GM18499 (cell line): ENCODE measurements around the gene MAP3K21.
A peak's percentile ranks its signal among the peaks of the same experiment; 100 is the strongest.

Source experiments
- ATAC-seq: cut with Tn5 transposase; IDR thresholded peaks from one replicate; pipeline ENCODE4 v1.9.1; 2021; ENCODE audit warnings: moderate number of reproducible peaks; ENCODE audit not compliant: insufficient read depth, unreplicated experiment

Gene MAP3K21

GRCh38 chr1:233356705-233356987, 29.1 kb downstream of the MAP3K21 start:
- peak; percentile 31 for ATAC-seq

DNA sequence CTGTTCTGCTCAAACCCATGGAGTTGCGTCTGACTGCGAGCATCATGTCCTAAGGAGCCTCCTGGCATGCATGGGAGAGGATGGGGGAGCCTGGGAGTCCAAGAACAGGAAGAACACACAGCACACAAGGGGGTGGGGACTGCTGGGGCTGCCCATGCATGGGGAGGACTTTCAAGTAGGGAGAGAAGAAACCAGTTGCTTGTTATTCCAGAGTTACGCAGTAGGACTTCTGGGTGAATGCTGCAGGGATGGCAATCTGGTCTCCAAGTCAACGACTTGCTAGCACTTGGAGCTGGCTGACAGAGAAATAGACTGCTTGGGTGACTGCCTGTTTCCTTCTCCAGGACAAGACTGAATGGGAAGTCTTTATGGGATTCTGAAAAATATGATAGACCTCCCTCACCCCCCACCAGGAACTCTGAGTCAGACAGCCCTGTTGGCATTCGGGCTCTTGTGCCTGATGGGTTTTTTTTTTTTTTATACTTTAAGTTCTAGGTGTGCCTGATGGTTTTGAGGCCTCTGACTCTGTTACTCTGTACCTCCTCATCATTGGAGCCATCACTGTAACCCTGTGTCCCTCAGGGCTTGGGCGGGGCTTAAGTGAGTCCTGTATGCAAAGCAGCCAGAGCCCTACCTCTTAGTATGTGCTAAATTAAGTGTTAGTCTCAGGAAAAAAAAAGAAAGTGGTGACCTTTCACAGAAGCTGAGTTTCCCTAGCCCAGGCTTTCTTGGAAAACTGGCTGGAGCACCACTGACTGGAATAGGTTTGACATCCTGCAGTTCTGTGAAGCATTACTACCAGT, 30.3 kb downstream of the MAP3K21 start:
- no peak for ATAC-seq

GRCh38 chr1:233359431-233359830, 31.9 kb downstream of the MAP3K21 start:
- ATAC-seq = no peak

DNA sequence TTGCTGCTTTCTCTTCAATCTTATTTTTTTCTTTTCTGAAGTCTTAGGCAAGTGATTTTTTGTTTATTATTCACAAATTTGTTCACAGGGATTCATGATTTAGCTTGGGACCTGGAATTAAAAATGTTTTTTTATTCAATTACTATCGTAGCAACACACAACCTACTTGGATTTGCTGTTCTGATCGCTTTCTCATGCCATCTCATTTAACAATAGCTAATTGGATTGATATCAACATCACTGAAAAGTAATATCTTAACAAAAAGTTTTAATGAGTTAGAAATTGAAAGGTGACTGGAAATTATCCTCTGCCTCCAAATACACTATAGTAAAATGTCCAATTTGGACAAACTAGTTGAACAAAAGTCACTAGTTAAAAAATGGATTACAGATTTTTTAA, 32.4 kb downstream of the MAP3K21 start:
- ATAC-seq = no peak

DNA sequence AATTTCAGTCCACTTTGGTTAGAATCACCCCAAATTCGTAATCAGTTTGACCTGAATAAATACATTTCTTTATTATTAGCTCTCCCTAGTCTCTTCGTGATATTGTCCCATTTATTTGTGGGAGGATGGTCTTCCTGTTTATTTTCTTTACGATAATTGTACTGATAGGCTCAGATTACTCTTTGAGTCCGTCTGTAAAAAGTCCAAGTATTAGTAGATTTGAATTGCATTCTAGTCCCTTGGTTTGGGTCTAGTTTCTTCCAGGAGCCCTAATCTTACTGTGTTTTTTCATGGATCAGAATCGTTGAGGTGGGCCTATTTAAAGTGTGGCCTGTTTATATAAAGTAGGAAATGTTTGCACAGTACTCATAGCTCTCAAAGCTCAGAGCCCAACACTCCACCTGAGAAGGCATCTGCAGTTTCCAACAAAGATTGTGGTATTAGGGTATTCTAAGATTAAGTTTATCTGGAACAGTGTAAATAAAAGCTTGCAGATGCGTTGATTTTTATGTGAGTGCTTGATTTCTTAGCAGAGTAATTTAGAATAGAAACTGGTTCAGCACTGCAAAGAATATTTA, 33.1 kb downstream of the MAP3K21 start:
- no peak for ATAC-seq

GRCh38 chr1:233361876-233362275, 34.4 kb downstream of the MAP3K21 start:
- no peak for ATAC-seq

- no peak for ATAC-seq
Observed at GRCh38 chr1:233362743-233363142, 35.2 kb downstream of the MAP3K21 start.

- no peak for ATAC-seq
Observed at GRCh38 chr1:233364026-233364425, 36.5 kb downstream of the MAP3K21 start.

- ATAC-seq = no peak
Observed at GRCh38 chr1:233364695-233365539, 37.4 kb downstream of the MAP3K21 start.

- no peak for ATAC-seq
Observed at GRCh38 chr1:233366575-233366974, 39.1 kb downstream of the MAP3K21 start.

DNA sequence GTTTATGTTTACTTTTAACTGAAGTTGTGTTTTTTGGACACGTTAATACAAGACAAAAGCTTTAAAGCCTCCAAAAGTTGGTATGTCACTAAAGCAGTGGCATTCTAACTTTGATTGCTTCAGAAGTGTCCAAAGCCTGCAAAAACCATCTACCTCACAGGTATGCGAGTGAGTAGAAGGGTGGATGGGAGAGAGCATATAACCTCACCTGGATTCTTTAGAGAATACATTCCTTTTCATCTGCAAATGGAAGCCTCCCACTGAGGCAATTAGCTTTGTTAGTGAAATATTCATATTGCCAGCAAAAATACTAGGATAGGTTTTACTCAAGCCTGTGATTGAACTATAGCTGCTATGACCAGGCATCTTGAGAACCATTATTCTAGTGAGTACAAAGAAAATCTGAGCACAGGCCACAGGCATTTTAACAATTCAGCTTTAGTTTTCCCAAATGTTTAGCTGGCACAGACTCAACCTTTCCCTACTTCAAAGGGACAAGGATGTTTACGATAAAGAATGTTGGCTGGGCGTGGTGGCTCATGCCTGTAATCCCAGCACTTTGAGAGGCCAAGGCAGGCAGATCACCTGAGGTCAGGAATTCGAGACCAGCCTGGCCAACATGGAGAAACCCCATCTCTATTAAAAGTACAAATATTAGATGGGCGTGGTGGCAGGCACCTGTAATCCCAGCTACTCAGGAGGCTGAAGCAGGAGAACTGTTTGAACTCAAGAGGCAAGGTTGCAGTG, 39.7 kb downstream of the MAP3K21 start:
- no peak for ATAC-seq

DNA sequence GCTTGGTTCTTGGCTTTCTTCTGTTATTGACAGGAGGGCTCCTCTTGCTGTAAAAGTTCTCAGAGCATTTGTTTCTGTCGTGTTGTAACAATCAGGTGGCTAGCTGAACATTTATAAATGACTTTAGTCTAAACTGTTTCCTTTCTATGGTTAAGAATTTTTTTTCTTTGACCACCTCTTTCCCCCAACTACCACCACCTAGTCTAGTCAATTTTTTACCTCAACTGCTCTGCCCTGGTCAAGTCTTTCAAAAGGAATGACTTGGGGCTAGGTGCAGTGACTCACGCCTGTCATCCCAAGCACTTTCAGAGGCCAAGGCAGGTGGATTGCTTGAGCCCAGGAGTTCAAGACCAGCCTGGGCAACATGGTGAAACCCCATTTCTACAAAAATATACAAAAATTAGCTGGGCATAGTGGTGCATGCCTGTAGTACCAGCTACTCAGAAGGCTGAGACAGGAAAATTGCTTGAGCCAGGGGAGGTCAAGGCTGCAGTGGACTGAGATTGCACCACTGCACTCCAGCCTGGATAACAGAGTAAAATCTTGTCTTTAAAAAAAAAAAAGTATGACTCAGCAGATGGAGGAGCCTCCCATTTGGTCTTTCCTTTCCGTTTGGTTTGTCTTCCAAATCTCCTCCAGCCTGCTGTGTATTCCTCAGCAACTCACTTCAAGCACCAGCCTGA, 40.7 kb downstream of the MAP3K21 start:
- no peak for ATAC-seq

DNA sequence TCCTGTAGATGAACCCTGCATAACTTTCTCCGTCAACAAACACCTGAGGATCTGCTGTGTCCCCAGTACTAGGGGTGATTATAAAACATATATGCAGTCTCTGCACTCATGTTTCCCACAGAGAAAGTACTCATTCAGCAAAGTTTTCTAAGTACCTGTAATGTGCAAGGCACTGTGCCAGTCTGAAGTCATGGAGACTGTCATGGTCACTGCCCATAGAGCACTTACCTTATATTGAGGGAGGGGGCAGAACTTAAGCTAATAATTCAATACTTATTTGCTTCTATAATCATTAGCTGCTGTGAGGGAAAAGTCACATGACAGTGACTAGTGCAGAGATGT, 41.2 kb downstream of the MAP3K21 start:
- ATAC-seq = no peak

GRCh38 chr1:233372218-233373120, 44.9 kb downstream of the MAP3K21 start:
- no peak for ATAC-seq

- no peak for ATAC-seq
Observed at GRCh38 chr1:233373226-233373625, 45.7 kb downstream of the MAP3K21 start.

- no peak for ATAC-seq
Observed at GRCh38 chr1:233375653-233376052, 48.1 kb downstream of the MAP3K21 start.

DNA sequence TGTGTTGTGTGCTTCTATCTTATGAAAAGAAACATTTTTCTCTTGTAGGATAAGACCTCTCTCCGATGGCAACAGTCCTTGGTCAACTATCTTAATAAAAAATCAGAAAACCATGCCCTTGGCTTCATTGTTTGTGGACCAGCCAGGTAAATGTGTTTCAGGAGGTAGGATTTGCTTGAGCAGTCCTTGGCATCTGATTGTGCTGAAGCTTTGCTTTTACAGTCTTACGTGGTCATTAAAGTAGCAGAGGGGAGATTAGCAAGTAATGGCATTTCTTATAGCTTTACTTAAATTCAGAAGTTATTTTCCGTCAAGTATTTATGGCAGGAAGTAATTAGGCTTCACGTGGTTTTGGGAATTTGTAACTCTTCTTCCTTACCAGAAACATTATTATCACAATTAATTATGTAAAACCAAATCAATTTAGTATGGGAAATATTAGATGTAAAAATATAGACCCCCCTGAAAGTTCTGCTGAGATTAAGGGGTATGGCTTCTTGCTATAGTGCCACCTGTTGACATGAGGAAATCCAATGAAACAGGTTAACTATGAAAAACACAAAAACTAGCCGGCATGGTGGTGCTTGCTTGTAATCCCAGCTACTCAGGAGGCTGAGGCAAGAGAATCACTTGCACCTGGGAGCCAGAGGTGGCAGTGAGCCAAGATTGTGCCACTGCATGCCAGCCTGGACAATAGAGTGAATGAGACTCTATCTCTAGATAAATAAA, 49.0 kb downstream of the MAP3K21 start:
- ATAC-seq = no peak

- ATAC-seq = peak; percentile 64
Observed at GRCh38 chr1:233379869-233380438, 52.4 kb downstream of the MAP3K21 start.
